ENCODE measurements around the gene SDC3.

SDC3 gene

DNA sequence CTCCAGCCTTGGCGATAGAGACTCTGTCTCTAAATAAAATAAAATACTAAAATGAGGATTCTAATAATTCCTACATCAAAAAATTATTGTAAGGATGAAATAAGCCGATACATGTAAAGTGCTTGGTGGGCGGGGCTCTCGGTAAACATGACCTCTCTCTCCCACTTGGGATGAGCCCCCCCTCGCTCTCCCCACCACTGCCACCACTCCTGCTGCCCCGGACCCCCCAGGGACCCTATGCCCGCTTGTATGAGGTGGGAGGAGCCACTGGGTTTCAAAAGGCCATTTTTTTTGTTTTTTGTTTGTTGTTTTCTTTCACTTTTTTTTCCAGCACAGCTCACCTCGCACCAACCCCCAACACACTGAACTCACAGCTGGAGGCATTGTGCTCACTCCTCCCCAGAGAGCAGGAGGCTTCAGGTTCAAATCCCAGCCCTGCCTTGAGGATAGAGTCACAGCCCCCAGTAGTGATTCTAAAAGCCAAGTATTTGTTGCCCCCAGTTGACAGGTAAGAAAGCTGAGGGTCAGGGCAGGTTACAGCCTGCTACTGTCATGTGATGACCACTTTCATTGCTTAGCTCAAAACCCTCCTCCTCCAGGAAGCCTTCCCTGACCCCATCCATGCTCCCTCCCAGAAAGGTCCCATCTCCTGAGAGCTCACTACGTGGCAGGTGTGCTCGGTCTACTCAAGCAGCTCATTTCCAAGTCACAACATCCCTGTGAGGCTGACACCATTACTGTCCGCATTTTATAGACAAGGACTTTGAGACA is 4.2 kb downstream of the SDC3 start:
- no peak for DNase-seq

DNA sequence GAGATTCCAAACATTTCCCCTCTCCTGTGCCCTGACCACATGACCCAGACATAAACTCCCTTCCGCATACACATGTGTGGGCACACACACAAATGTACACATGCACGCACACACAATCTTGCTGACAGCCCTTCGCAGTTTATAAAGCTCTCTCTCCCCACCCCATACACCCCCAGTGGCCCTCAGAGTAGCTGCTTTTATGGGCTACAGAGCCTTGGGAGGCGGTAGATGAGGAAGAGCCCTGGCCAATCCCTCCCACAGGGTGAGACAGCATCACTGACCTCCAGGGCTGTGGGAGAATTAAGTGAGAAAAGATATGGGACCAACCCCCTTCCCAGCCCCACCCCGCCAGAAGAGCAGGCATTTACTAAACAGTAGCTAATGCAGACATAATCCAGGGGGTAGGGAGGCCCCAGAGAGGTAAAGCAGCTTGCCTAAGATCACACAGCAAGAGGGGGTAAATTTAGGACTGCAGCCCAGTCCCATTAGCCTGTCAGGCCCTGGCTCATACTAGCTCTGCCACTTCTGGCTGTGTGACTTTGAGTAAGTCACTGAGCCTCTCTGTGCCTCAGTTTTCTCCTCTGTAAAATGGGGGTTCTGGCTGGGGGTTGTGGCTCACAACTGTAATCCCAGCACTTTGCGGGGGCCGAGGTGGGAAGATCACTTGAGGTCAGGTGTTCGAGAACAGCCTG is 5.1 kb downstream of the SDC3 start:
- DNase-seq, result no peak

DNA sequence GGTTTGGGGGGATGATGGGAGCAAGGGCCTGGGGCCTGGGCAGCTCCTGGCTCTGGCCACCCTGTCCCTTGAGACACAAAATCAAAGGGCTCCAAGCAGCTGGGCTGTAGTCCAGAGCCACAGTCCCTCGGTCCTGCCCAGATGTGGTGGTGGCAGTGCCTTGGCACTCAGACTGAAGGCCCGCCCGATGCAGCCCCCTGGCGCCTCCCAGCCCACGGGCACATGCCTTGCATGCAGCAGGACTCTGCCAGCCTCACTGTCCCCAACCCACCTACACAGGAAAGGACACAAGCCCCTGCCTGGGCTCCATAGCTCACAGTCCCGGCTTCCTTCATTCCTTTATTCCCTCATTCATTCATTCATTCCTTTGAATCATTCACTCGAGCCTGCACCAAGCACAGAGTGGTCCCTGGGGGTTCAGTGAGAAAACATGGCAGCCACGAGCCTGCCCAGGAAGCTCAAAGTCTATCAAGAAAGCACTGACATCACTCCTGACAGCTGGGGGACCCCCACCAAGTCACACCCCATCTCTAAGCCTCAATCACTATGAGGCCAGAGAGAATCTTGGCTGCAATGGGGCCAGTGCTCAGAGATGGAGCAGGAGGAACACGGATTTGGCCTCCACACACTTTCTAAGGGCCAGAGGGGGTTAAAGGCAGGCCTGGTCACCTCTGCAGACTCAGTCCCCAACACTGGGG is 5.8 kb downstream of the SDC3 start:
- DNase-seq, result no peak

DNA sequence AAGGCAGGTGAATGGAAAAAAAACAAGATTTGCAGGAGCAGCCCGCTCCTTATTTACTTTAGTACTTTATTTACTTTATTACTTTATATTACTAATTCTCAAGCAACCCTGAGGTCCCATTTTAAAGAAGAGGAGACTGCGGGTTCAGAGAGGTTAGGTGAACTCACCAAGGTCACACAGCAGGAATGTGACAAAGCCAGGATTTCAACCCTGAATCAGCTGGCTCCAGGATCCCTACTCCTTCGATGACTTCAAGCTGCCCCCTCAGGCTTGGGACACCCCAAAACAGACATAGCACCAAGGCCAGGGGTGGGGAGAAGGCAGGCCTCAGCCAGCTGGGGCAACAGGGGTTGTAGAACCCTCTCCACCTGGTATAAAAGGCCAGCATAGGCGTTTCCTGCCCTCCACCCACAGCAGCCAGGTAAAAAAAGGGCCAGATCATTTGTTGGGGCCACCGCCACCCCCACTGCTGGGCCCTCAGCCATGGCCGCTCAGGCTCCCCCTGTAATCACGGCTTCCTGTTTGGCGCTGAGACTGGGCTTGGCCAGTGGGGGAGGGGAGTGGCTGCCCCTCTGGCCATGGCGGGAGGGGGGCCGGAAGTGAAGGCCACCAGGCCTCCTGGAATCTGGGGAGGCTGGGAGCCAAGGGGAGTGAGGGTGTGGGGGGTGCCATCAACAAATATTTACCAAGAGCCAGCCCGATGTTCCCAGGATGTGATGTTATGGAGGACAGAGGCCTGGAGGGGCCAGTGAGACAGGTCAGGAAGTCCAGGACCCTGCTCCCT is 6.6 kb downstream of the SDC3 start:
- no peak for DNase-seq

DNA sequence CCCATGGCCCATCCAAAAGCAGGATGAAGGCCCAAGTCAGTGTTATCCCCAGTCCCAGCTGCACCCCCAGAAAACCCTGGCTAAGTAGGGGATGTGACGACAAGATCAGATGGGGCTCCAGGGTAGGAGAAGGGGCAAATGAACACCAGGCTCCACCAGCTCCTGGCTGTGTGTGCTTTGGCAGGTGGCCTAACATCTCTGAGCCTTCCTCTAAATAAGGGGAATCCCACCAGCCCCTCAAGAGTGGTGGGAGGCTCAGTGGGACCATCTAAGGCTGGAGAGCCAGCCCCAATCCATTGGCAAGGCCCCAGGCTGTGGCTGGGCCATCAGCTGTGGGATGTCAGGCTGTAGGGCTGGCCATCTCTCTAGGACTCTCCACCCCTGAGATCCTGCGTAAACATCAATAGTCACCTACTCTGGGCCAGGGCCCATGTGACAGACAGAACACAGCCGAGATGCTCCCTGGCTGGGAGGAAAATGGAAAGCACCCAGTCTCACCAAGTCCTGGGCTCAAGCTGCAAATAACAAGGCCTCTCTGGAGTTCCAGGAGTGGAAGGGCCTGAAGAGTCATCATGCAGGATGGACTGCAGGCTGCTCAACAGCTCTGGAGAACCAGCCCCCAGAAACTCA is 7.5 kb downstream of the SDC3 start:
- DNase-seq, result no peak

DNA sequence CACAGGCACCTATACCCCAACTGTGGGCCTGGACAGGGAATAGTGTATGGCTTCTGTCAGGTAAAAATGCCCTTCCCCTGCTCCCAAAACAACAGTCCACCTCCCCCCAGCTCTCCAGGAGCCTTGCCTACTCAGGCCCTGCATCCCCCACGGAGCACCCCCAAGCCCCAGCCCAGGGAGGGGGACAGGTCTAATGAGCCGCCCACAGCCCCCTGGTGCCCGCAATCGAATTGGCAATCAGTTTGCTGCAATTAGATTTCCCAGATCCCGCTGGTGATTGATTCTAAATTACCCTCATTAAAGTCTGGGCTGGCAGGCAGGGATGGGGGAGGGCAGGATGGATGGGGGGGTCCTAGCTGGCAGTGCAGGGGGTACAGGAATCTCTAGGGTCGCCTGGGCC is 8.1 kb downstream of the SDC3 start:
- no peak for DNase-seq

DNA sequence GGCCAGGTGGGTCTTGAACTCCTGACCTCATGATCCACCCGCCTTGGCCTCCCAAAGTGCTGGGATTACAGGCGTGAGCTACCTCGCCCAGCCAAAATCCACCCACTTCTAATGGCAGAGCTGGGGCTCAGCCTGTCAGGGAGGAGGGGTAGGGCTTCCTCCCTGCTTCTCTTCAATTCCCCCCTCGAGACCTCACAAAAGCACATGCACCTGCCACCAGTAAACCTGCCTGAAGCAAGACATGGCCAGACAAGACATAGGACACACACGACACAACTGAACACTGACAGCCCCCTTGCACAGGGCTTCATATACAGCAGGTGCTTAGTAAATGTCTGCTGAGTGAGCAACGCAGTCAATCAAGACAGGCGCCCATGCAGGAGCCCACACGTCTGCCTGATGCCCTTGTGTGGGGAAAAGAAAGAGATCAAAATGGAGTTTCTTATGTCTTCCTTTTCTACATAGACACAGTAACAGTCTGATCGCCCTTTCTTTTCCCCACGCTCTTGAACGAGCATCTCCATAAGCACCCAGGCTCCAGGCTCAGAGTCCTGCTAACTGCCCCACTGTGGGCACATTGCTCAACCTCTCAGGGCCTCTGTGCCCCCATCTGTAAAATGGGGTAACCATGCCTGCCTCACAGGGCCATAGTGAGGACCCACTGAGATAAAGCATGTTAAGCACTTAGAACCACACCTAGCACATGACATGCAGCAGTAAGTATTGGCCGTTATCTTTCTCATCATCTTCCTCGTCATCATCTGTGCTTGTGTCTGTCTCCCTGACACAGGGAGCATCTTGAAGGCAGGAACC is 8.8 kb downstream of the SDC3 start:
- DNase-seq, result no peak

DNA sequence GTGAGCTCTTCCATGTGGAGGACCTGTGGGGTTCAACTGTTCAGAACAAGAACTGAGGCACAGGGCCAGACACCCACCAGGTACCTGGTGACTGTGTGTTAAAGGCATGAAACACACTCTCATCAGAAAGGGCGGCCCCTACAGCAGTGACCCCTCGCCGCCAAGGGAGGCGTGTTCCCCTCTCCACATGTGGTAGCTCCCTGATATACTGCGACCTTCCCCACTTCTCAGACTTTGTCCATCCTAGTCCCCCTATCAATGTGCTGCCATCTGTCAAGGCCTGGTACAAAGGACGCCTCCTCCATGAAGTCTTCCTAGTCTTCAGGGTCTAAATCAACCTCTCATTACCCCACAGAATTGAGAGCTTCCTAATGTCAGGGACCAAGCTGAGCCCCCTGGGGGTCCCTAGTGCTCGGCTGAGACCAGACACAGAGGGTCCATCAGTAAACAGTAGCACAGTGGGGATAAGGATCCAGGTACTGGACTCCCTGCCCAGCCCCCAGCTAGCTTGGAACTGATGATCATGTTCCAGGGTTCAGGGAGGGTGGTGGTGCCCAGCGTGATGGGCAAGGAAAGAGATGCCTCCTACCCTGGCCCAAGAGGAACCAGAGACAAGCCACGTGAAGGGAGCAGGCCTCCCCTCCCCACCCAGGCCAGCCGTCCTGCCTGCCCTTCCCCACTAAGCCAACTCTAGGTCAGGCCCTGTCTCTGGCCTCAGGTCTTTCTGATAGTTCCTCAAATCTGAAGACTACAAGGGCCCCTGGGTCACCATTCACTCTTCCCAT is 10.3 kb downstream of the SDC3 start:
- no peak for DNase-seq

DNA sequence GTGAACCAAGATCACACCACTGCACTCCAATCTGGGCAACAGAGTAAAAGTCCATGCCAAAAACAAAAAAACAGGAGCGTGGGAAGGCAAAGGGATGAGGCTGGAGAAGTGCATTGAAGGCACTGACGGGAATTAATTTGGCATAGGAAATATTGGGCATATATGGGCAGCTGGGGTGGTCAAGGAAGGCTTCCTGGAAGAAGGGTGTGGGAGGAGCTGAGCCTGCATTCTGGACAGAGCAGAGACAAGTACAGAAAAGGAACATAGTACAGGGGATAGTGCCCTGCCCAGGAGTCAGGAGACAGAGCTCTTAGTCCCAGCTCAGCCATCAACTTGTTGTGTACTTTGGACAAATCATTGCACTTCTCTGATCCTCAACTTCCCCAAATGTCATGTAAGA is 11.7 kb downstream of the SDC3 start:
- no peak for DNase-seq

DNA sequence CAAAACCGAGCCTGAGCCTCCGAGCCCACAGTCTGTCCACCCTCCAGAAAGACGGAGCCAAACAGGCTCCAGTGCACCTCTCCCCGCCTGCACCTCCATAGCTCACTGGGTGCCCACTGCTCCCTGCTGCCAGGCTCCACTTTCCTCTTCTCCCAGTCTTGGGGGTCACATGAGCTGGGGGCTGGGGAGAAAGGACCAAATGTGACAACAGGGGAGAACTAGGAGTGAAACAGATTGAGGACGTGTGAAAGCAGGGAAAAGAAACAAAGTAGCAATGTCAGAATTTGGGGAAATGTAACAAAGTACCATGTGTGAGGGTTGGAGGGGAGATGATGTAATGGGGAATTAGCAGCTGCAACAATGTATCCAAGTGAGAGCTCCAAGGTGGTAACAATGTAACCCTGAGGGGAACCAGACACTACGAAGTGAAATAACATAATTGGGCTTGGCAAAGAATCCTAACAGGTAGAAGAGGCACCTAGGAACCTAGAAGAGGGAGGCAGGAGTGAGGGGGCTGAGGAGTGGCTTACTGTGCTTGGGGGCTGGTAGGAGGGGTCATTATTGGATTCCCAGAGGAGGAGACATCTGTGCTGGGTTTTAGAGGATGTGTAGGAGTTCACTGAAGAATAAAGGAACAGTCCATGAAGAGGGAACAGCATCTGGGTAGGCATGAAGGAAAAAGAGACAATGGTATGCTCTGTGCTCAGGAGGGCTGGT is 12.5 kb downstream of the SDC3 start:
- DNase-seq, result no peak

DNA sequence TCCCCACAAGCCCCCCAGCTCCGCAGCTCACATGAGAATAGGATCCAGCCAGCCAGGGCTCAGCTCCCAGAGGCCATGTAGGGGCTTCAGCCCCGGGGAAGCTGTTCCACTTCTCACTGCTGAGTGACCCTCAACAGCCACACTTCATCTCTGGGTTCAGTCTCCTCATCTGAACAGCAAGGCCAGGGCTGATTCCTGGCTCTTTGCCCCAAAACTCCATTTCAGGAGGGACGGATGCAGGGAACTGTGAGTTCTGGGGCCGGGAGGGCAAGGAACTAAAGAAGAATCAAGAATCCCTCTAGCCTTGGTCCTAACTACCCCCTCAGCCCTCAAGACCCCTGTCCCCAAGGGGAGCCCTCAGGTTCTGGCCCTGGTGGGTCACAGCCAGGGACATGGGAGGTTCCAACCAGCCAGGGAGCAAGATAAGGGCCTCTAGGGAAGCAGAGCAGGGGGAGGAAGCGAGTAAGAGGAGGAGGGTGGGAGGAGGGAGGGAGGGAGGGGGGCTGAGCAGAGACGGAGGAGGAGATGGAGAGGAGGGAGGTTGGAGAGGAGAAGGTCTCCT is 13.1 kb downstream of the SDC3 start:
- no peak for DNase-seq

DNA sequence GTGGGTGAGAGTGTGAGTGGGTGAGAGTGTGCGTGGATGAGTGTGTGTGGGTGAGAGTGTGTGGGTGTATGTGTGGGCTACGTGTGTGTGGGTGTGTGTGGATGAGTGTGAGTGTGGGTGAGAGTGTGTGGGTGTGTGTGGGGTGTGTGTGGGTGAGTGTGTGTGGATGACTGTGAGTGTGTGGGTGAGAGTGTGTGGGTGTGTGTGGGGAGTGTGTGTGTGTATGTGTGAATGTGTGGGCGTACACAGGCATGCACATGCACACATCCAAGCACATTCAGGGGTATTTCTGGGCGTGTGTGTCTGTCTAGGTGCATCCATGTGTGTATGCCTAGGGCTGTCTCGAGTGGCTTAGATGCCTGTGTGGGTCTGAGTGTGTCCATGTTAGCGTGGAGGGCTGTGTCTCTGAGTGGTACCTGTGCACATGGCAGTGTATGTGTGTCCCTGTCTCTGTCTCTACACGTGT is 14.0 kb downstream of the SDC3 start:
- no peak for DNase-seq

DNA sequence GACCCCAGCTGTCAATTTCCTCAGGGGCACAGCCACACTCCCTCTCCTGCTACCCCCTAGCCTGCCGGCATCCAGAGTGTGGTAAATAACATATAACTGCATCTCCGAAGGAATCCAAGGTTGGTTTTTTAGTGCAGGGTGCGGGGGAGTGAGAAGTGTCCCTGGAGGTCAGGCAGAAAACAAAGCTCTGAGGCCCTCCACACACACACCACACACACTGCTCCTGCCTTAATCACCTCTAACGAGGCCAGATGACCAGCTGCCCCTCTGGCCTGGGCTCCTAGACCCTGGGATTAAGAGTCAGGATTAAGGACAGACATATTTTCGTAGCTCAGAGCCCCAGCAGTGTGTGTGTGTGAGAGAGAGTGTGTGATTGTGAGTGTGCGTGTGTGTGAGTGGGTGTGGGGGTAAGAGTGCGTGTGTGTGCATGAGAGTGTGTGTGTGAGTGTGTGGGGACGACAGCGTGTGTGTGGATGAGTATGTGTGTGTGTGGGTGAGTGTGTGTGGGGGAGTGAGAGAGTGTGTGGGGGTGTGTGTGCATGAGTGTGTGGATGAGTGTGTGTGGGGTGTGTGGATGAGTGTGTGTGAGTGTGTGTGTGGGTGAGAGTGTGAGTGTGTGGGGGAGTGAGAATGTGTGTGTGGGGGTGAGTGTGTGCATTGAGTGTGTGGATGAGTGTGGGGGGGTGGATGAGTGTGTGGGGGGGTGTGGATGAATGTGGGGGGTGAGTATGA is 14.6 kb downstream of the SDC3 start:
- DNase-seq, result no peak

DNA sequence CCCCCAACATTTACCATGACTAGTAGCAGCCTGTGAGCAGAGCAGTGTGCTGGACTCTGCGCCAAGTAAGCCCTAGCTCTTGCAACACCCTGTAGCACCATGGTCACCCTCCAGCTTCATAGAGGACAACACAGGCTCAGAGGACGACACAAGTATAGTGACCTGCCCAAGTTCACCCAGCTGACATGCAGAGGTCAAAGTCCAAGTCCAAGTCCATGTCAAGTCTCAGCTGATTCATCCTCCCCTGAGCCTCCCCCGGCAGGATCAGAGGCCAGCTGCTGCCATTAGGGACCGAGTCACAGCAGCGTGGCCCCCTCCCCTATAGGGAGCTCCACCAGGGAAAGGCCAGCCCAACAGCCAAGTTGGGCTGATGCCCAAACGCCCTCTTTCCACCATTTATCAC is 15.9 kb downstream of the SDC3 start:
- no peak for DNase-seq

DNA sequence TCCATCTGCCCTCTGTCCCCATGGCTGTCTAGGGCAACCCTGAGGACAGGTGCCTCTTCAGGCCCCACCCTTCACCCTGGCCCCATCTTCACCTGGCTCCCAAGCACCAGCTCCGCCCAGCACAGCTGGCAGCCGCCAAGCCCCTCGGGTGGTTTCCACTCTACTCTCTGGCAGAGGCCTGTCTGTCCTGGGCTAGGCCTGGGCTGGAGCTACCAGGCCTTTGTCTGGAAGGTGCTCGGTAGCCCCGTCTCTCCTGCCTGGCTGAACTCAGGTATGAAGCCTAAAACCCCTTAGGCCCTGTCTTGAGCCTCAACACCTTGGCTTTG is 17.4 kb downstream of the SDC3 start:
- DNase-seq, result no peak

DNA sequence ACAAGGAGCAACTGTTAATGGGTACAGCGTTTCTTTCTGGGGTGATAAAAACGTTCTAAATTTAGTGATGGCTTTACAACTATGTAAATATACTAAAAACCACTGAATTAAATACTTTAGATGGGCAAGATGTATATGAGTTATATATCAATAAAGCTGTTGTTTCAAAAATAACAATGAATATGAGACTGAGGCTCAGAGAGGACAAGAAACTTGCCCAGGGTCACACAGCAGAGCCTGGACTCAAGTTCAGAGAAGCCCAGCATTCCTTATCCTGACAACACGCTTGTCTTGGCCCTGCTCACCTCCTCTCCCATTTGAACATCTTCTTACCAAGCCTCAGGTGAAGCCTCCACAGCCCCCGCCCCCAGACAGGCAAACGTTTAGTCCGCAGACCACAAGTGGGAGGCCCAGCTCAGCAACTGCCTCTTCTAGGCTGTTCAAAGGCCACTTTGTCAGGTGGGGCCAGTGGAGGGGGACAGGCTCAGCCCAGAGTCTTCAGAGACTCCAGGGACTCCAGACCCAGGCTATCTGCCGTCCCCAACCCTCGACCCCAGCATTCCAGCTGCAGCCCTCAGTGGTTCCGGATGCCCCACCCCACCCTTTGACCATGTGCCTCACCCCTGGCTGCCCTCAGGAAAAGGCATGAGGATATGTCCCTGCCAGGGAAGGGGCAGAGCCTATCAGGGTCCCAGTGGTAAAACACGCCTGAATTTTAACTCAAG is 17.9 kb downstream of the SDC3 start:
- DNase-seq, result no peak

DNA sequence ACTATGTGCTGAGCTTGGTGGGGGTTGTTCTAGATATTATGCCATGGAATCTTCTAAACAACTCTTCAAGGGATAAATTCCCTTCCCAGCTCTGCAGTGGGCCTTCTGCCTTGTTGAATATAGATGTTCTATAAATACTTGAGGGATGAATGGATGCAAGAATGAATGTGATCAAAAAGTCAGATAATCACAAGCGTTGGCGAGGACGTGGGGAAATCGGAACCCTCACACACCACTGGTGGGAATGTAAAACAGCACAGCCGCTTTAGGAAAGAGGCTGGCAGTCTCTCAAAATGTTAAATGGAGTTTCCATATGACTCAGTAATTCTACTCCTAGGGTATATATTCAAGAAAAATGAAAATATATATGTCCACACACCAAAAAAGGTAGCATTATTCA is 19.0 kb downstream of the SDC3 start:
- no peak for DNase-seq

DNA sequence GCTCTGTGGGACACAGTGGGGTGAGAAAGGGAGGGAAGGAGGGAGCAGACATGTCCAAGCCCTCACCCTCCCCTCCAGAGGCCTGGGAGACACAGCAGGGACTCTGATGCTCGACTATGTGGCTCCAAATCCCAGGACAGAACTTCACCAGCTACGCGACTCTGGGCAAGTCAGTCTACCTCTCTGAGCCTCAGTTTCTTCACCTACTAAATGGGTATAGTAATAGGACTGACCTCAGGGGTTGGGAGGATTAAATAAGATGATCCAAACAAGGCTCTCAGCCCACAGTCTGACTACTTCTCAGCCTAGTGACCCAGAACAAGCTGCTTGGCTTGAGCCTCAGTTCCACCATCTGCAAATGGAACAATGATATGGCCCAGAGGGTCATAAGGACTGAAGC is 19.6 kb downstream of the SDC3 start:
- no peak for DNase-seq

DNA sequence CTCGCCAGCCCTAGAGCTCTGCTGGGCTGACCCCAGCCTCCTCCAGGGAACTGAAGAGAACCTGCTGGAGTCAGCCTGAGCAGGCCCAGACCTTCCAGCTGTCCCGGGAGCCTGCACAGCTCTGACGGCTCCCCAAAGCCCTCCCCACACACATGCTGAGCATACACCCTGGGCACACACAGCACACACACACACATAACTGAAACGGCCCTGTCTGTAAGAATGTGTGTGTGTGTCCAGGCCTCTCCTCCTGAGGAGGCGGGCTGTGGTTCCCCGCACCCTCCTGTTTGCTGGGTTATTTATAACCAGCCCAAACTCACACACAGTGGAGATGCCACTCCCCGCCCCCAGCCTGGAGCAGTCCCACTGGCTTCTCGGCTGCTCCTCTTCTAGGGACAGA is 20.2 kb downstream of the SDC3 start:
- no peak for DNase-seq

Data from HCEC 1CT (cell line).